Uterus (tissue), 2 donors: ENCODE data around the gene ALOX5.

Experiments used
- POLR2A ChIP-seq, 2 donors: fragments of 450-650 bp; IDR thresholded peaks; one replicate each; pipeline ENCODE4 v1.6.1; 2016; ENCODE audit warnings: antibody characterized with exemption in 2 of 2, mild to moderate bottlenecking in 1 of 2, moderate library complexity in 1 of 2
- TF ChIP-seq, protein P1 (sequence below), 4 experiments: fragments of 200-600 bp in 2 of 4; fragments of 450-650 bp in 2 of 4; sonication (generic) in 2 of 4; IDR thresholded peaks; one replicate each; pipeline ENCODE4 v1.5.1; 2016 to 2019; ENCODE audit warnings: antibody characterized with exemption in 4 of 4, mild to moderate bottlenecking in 2 of 4, moderate library complexity in 1 of 4

- TF ChIP-seq, protein P1, sequence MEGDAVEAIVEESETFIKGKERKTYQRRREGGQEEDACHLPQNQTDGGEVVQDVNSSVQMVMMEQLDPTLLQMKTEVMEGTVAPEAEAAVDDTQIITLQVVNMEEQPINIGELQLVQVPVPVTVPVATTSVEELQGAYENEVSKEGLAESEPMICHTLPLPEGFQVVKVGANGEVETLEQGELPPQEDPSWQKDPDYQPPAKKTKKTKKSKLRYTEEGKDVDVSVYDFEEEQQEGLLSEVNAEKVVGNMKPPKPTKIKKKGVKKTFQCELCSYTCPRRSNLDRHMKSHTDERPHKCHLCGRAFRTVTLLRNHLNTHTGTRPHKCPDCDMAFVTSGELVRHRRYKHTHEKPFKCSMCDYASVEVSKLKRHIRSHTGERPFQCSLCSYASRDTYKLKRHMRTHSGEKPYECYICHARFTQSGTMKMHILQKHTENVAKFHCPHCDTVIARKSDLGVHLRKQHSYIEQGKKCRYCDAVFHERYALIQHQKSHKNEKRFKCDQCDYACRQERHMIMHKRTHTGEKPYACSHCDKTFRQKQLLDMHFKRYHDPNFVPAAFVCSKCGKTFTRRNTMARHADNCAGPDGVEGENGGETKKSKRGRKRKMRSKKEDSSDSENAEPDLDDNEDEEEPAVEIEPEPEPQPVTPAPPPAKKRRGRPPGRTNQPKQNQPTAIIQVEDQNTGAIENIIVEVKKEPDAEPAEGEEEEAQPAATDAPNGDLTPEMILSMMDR (IDR thresholded peaks at IDR 0.05), result no peak
- no peak for TF ChIP-seq POLR2A (IDR thresholded peaks at IDR 0.05)
Measured at GRCh38 chr10:45376371-45376801, 2.4 kb downstream of the ALOX5 start.
